ENCODE data around the gene BCAP29. TPM values are rescaled to one million over a fixed set of nuclear protein-coding genes. Genes with fewer than 3 reads are reported as not detected.

BCAP29 gene
- total and polyA plus RNA-seq, 2 of the 4 experiments (the other 2 are of a cell fraction) = 33.0 to 35.1 TPM

GRCh38 chr7:107560898-107561516 lies 19.0 kb upstream of the BCAP29 start:
- Histone ChIP-seq H3K4me3 (ENCODE audit: insufficient read depth, low read depth, low read length) (no peak overlapping the region), H3K4ac (ENCODE audit: low read depth, low read length) (no peak overlapping the region), H3K4me2 (ENCODE audit: low read depth, low read length) (no peak overlapping the region), H4K20me1 (ENCODE audit: insufficient read depth, low read length) (no peaks in the 10 kb centered on the region), H3K4me1 (ENCODE audit: control insufficient read depth, insufficient read depth, low read length) (peaks cover 5% of the 10 kb centered on the region; the same call in 1 of the 2 replicates), H2AFZ (replicated peaks; ENCODE audit: low read length, poor library complexity) (no peak overlapping the region), H3K23ac (ENCODE audit: low read depth, low read length) (no peak overlapping the region), H3K18ac (ENCODE audit: low read depth, low read length) (no peak overlapping the region), H3K14ac (replicated peaks; ENCODE audit: low read depth, low read length) (no peak overlapping the region), H2AK9ac (replicated peaks; ENCODE audit: low read depth, low read length, poor library complexity) (no peak overlapping the region), H2BK15ac (ENCODE audit: low read depth, low read length) (no peak overlapping the region), H2BK20ac (ENCODE audit: low read depth, low read length) (no peak overlapping the region), H4K91ac (ENCODE audit: insufficient read depth, low read depth, low read length) (no peak overlapping the region), H3K27me3 (ENCODE audit: control insufficient read depth, insufficient read depth, low read length) (no peaks in the 10 kb centered on the region), H3K9ac (ENCODE audit: low read depth, low read length) (no peak overlapping the region), H4K8ac (ENCODE audit: low read depth in 2 of 2, low read length in 2 of 2) (no peak overlapping the region), H3K9me3 (ENCODE audit: control insufficient read depth, insufficient read depth, low read length) (no peaks in the 10 kb centered on the region), H2AK5ac (ENCODE audit: low read depth, low read length) (no peak overlapping the region), H2BK120ac (ENCODE audit: low read depth, low read length) (no peak overlapping the region), H3K36me3 (ENCODE audit: control insufficient read depth, insufficient read depth, low read length) (no peaks in the 10 kb centered on the region), H3K27ac (ENCODE audit: insufficient read depth, low read length) (no peak overlapping the region), H3K9me1 (ENCODE audit: insufficient read depth, low read length) (no peaks in the 10 kb centered on the region), H3K56ac (ENCODE audit: extremely low read depth, insufficient read depth, low read length) (no peak overlapping the region), H3K79me1 (ENCODE audit: low read depth in 1 of 2, low read length in 2 of 2) (peaks cover 25 to 55% of the 10 kb centered on the region in 2 experiments), H4K5ac (ENCODE audit: low read depth, low read length) (no peak overlapping the region), H2BK5ac (ENCODE audit: low read depth, low read length, poor library complexity, severe bottlenecking) (no peak overlapping the region)
- DNase-seq (no peak), ATAC-seq (ENCODE audit: low read depth) (no peak)
- CTCF ChIA-PET = no interaction called here
- POLR2A ChIA-PET (ENCODE audit: unreplicated experiment) = no interaction called here
- dilution Hi-C loops (cut with HindIII; ENCODE audit: low sequenced_read_pairs, unreplicated experiment) (no loop called here), in situ Hi-C loops (cut with MboI; ENCODE audit: low sequenced_read_pairs) (no loop called here), intact Hi-C loops (cut with micrococcal nuclease) (no loop called here)
- WGBS, 2 experiments (ENCODE audit: extremely low coverage in 2 of 2, insufficient read length in 1 of 2) = 100% methylated on average over 3 of the region's 6 CpGs; no CpG with 5 or more reads in 1 of the 2 experiments
- BruUV-seq (replicated peaks) = no TSS peak
- TF ChIP-seq MAZ (IDR thresholded peaks at IDR 0.05; ENCODE audit: borderline replicate concordance, low read depth, low read length) (no peak), CHD1 (IDR thresholded peaks at IDR 0.05; ENCODE audit: low read depth, low read length) (no peak), RFX5 (IDR thresholded peaks at IDR 0.05; ENCODE audit: low read depth, low read length) (no peak), POLR2A (IDR thresholded peaks at IDR 0.05; ENCODE audit: low read depth, low read length) (no peak), NFE2L2 (IDR thresholded peaks at IDR 0.05; ENCODE audit: low read depth, low read length) (no peak), BHLHE40 (IDR thresholded peaks at IDR 0.05; ENCODE audit: low read depth, low read length) (no peak), RCOR1 (IDR thresholded peaks at IDR 0.05; ENCODE audit: insufficient replicate concordance, low read length) (no peak), RAD21 (IDR thresholded peaks at IDR 0.05; ENCODE audit: low read length) (no peak), ELK1 (IDR thresholded peaks at IDR 0.05; ENCODE audit: borderline replicate concordance, low read depth, low read length) (no peak), MXI1 (IDR thresholded peaks at IDR 0.05; ENCODE audit: borderline replicate concordance, low read depth, low read length) (no peak), CTCF (conservative IDR thresholded peaks at IDR 0.05; ENCODE audit: low read depth, low read length) (no peak), MAFK (IDR thresholded peaks at IDR 0.05; ENCODE audit: low read depth, low read length) (no peak), USF2 (IDR thresholded peaks at IDR 0.05; ENCODE audit: low read depth, low read length) (no peak), CEBPB (IDR thresholded peaks at IDR 0.05; ENCODE audit: low read depth, low read length) (no peak), FOS (IDR thresholded peaks at IDR 0.05; ENCODE audit: low read depth, low read length) (no peak), SMC3 (IDR thresholded peaks at IDR 0.05; ENCODE audit: low read depth, low read length) (no peak)
